NCI-H146 treated with DMSO at 0.1 percent for 48 hours (cell line): ENCODE measurements around the gene TIMELESS.
A peak's percentile ranks its signal among the peaks of the same experiment; 100 is the strongest.
"Not testable (repeated sequence)": the region's sequence is repeated elsewhere in the genome, so short reads cannot be mapped to it uniquely, and the experiment has no call there.

Source experiments
- DNase-seq: peaks from one replicate; lab custom pipeline; 2025; ENCODE audit not compliant: unreplicated experiment; lab: John Stamatoyannopoulos, UW

TIMELESS gene

GRCh38 chr12:56410768-56411167, 38.5 kb downstream of the TIMELESS start:
- DNase-seq: no peak

- DNase-seq: no peak
These were observed 40.3 kb downstream of the TIMELESS start for GRCh38 chr12:56408799-56409417.

DNA sequence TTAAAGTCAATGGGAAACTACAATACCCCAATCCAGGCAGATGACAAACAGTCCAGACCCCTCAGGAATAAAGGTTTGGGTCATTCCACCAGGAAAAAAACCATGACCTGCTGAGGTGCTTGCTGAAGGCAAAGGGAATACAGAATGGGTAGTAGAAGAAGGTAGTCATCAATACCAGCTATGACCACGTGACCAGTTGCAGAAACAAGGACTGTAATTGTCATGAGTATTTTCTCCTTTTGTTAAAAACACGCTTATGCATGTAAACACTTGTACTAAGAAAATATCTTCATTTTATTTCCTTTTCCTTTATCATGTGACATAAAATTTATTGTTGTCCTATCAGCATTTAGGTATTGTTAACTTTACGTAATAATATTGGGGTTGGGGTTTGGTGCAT, 45.0 kb downstream of the TIMELESS start:
- DNase-seq: not testable (repeated sequence)

- DNase-seq: not testable (repeated sequence)
These were observed 47.6 kb downstream of the TIMELESS start for GRCh38 chr12:56401612-56402011.

- DNase-seq: not testable (repeated sequence)
These were observed 48.1 kb downstream of the TIMELESS start for GRCh38 chr12:56401125-56401524.

- DNase-seq: not testable (repeated sequence)
These were observed 49.8 kb downstream of the TIMELESS start for GRCh38 chr12:56399466-56399865.

GRCh38 chr12:56398324-56398723, 50.9 kb downstream of the TIMELESS start:
- DNase-seq: no peak

DNA sequence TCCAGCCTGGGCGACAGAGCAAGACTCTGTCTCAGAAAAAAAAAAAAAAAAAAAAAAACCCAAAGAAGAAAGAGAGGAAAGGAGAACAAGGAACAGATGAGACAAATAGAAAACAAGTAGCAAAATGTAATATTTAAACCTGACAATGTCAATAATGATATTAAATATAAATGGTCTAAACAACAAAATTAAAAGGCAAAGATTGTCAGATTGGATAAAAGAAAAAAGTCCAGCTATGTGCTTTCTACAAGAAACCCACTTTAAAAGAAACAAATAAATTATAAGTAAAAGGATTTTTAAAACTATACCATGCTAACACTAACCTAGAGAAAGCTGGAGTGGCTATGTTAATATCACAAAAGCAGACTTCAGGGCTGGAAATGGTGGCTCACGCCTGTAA, 56.9 kb downstream of the TIMELESS start:
- DNase-seq: no peak

DNA sequence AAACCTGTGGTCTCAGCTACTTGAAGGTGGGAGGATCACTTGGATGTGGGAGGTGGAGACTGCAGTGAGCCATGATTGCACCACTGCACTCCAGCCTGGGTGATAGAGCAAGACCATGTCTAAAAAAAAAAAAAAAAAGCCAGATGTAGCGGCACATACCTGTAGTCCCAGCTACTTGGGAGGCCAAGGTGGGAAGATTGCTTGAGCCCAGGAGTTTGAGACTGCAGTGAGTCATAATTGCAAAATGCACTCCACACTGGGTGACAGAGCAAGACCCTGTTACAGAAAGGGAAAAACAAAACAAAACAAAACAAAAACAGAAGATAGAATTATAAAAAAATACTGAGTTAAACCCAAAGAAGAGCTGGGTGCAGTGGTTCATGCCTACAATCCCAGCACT, 57.5 kb downstream of the TIMELESS start:
- no peak for DNase-seq

GRCh38 chr12:56389412-56389811, 59.8 kb downstream of the TIMELESS start:
- DNase-seq: no peak

- no peak for DNase-seq
These were observed 62.0 kb downstream of the TIMELESS start for GRCh38 chr12:56387152-56387736.

GRCh38 chr12:56385873-56386272, 63.4 kb downstream of the TIMELESS start:
- peak; percentile 47 for DNase-seq

DNA sequence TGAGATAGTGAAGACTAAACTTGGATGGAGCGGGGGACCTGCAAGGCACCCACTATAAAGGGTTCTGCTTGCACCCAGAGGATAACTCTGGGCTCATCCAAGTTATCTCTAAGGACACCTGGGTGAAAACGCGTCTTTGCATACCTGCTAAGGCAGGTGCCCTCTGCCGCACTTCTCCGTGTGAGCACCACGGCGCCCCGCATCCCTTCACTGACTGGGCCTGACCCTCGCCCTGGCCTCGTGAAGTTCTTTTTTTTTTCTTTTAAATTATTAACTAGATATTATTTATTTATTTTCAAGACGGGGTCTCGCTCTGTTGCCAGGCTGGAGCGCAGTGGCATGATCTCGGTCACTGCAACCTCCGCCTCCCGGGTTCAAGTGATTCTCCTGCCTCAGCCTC, 66.6 kb downstream of the TIMELESS start:
- no peak for DNase-seq

- DNase-seq: no peak
These were observed 71.3 kb downstream of the TIMELESS start for GRCh38 chr12:56377989-56378316.

DNA sequence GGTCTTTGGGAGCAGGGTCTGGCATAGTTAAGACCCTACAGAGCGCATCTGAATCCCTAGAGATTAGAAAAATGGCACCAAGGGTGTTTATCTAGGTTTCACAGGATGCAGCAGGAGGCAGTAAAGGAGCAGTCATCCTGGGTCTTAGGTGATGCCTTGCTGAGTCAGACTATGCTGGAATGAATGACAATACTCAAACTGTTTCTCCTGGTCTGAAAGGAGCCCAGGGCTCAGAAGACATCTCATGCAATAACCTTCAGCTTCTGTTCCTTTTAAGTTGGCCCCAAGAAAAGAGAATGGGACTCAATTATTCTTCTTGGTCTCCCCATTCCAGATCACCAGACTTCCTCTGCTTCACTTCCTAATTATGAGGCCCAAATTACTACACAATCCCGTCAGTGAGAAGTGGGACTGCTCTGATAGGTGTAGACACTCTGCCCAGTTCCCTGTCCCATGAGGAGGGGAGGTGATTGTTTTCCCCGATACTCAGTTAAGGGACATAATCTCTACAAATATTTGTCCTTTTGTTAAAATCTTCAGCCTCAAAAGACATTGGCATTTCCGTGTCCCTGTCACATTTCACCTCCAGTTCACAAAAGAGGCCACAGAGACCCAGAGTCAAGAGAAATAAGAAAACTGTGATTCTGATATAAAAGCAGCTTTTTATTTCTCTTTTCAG, 71.8 kb downstream of the TIMELESS start:
- no peak for DNase-seq

GRCh38 chr12:56375598-56376434, 73.4 kb downstream of the TIMELESS start:
- DNase-seq: no peak

GRCh38 chr12:56374726-56375597, 74.3 kb downstream of the TIMELESS start:
- DNase-seq: no peak

GRCh38 chr12:56373515-56373914, 75.7 kb downstream of the TIMELESS start:
- no peak for DNase-seq

GRCh38 chr12:56366948-56367347, 82.3 kb downstream of the TIMELESS start:
- DNase-seq: no peak
